CD4-positive, CD25-positive, alpha-beta regulatory T cell (primary cell): Measurements from ENCODE around the gene INTS6L. TPM values are rescaled to one million over a fixed set of nuclear protein-coding genes. Genes with fewer than 3 reads are reported as not detected.

Experiments used
- ATAC-seq, 2 donors: fragments of 150-1000 bp; cut with Tn5 transposase; one replicate each; pipeline ENCODE4 v1.10.0; 2021; ENCODE audit warnings: low read depth in 2 of 2, moderate number of reproducible peaks in 2 of 2, moderate library complexity in 1 of 2
- DNase-seq, 3 donors: peaks; one replicate each; pipeline versions ENCODE4 v3.0.0 to v3.0.0-alpha.2; 2012 to 2022; ENCODE audit warnings: mixed read lengths in 1 of 3
- H3K27ac ChIP-seq: one replicate; pipeline ENCODE4 v1.7.0; 2013; ENCODE audit warnings: mild to moderate bottlenecking, low read length; ENCODE audit not compliant: insufficient read depth, poor library complexity, severe bottlenecking
- H3K27me3 ChIP-seq: one replicate; pipeline ENCODE4 v1.7.0; 2013; ENCODE audit warnings: low read length; ENCODE audit not compliant: control insufficient read depth, insufficient read depth
- H3K36me3 ChIP-seq: one replicate; pipeline ENCODE4 v1.7.0; 2013; ENCODE audit warnings: mild to moderate bottlenecking, low read length, moderate library complexity; ENCODE audit not compliant: control insufficient read depth, insufficient read depth
- H3K4me1 ChIP-seq: 2 replicates; pipeline ENCODE4 v1.7.0; 2013; ENCODE audit warnings: mild to moderate bottlenecking, low read length; ENCODE audit not compliant: insufficient read depth, control insufficient read depth, poor library complexity, severe bottlenecking
- H3K4me3 ChIP-seq: one replicate; pipeline ENCODE4 v1.7.0; 2013; ENCODE audit warnings: low read depth, mild to moderate bottlenecking, low read length, moderate library complexity
- H3K9me3 ChIP-seq, 2 experiments: 1 replicate in 1 of 2; 2 replicates in 1 of 2; pipeline ENCODE4 v1.7.0; 2013; ENCODE audit warnings: low read length in 2 of 2, mild to moderate bottlenecking in 1 of 2, moderate library complexity in 1 of 2; ENCODE audit not compliant: control insufficient read depth in 2 of 2
- H3K27ac Mint-ChIP-seq, 3 donors: one replicate each; pipeline ENCODE4 v1.8.0; 2020 to 2022; ENCODE audit warnings: mild to moderate bottlenecking in 3 of 3, mixed read lengths in 3 of 3, moderate library complexity in 2 of 3
- H3K27me3 Mint-ChIP-seq: one replicate; pipeline ENCODE4 v1.8.0; 2022; ENCODE audit warnings: mild to moderate bottlenecking, mixed read lengths
- H3K36me3 Mint-ChIP-seq: one replicate; pipeline ENCODE4 v1.8.0; 2020; ENCODE audit warnings: mixed read lengths
- H3K4me1 Mint-ChIP-seq, 4 donors: one replicate each; pipeline ENCODE4 v1.8.0; 2020 to 2022; ENCODE audit warnings: mixed read lengths in 4 of 4, mild to moderate bottlenecking in 1 of 4
- H3K4me3 Mint-ChIP-seq, 4 donors: one replicate each; pipeline ENCODE4 v1.8.0; 2020 to 2022; ENCODE audit warnings: mild to moderate bottlenecking in 4 of 4, mixed read lengths in 4 of 4, moderate library complexity in 3 of 4
- H3K9me3 Mint-ChIP-seq, 7 donors: one replicate each; pipeline ENCODE4 v1.8.0; 2020 to 2022; ENCODE audit warnings: mixed read lengths in 7 of 7, mild to moderate bottlenecking in 3 of 7, moderate library complexity in 2 of 7
- polyA plus RNA-seq, 4 donors: library from polyadenylated mRNA; unstranded; fragments of 300-500 nt; fragmentation: Illumina TruSeq; gene quantifications; one replicate each; pipeline ENCODE4 v1.2.3, GENCODE V29; 2021
- total RNA-seq: library from RNA; stranded (reverse); gene quantifications from one replicate; pipeline ENCODE4 v1.2.3, GENCODE V29; 2022

The INTS6L gene
- total and polyA plus RNA-seq, 5 donors from 2014 or later, result 5.7 to 28.4 (median 6.0) TPM

- Mint-ChIP-seq H3K4me1 (peaks cover 8 to 31% (median 24%) of the 10 kb centered on the region in 4 donors), H3K4me3 (no peak overlapping the region), H3K36me3 (no peaks in the 10 kb centered on the region), H3K27ac (peak overlapping the region; percentile 5 to 79 (median 76)), H3K27me3 (no peaks in the 10 kb centered on the region), H3K9me3 (peaks cover 0 to 1% (median 0%) of the 10 kb centered on the region in 7 donors)
- Histone ChIP-seq H3K36me3 (peaks cover 17% of the 10 kb centered on the region), H3K27me3 (no peaks in the 10 kb centered on the region), H3K9me3 (no peaks in the 10 kb centered on the region), H3K4me1 (peaks cover 15% of the 10 kb centered on the region), H3K4me3 (no peak overlapping the region), H3K27ac (no peak overlapping the region)
- no peak for ATAC-seq
- DNase-seq, result no peak
These were observed 22.7 kb downstream of the INTS6L start for GRCh38 chrX:135543172-135543571.

- Mint-ChIP-seq H3K27ac (no peak overlapping the region), H3K4me1 (peaks cover 8 to 28% (median 23%) of the 10 kb centered on the region in 4 donors), H3K27me3 (no peaks in the 10 kb centered on the region), H3K9me3 (peaks cover 0 to 1% (median 0%) of the 10 kb centered on the region in 7 donors), H3K36me3 (no peaks in the 10 kb centered on the region), H3K4me3 (no peak overlapping the region)
- Histone ChIP-seq H3K27ac (peak overlapping the region; percentile 41), H3K4me1 (peaks cover 15% of the 10 kb centered on the region), H3K4me3 (peak overlapping the region; percentile 42), H3K36me3 (peaks cover 25% of the 10 kb centered on the region), H3K27me3 (no peaks in the 10 kb centered on the region), H3K9me3 (no peaks in the 10 kb centered on the region)
- DNase-seq (peak; percentile 6 to 45 (median 11)), ATAC-seq (no peak)
These were observed 23.5 kb downstream of the INTS6L start for GRCh38 chrX:135543924-135544323.

- peaks cover 1% of the 10 kb centered on the region for H3K36me3 Mint-ChIP-seq
- peak in 1 of 3 donors; percentile 26 for DNase-seq
- H3K27me3 ChIP-seq, result no peaks in the 10 kb centered on the region
- peak overlapping the region; percentile 42 for H3K4me3 ChIP-seq
- H3K36me3 ChIP-seq, result peaks cover 25% of the 10 kb centered on the region
- peaks cover 15% of the 10 kb centered on the region for H3K4me1 ChIP-seq
- peak overlapping the region; percentile 41 for H3K27ac ChIP-seq
- peak overlapping the region in 2 of 3 donors; percentile 16 to 22 for H3K27ac Mint-ChIP-seq
- peaks cover 0 to 1% (median 0%) of the 10 kb centered on the region in 7 donors for H3K9me3 Mint-ChIP-seq
- peaks cover 8 to 25% (median 22%) of the 10 kb centered on the region in 4 donors for H3K4me1 Mint-ChIP-seq
- peak in 1 of 2 donors; percentile 31 for ATAC-seq
- H3K4me3 Mint-ChIP-seq, result no peak overlapping the region
- no peaks in the 10 kb centered on the region for H3K27me3 Mint-ChIP-seq
- H3K9me3 ChIP-seq, result no peaks in the 10 kb centered on the region
These were observed 24.0 kb downstream of the INTS6L start for GRCh38 chrX:135544338-135544948.

GRCh38 chrX:135547767-135548166, 27.3 kb downstream of the INTS6L start:
- no peak for ATAC-seq
- H3K27ac Mint-ChIP-seq, result no peak overlapping the region
- H3K27ac ChIP-seq, result no peak overlapping the region
- peaks cover 8% of the 10 kb centered on the region for H3K36me3 Mint-ChIP-seq
- no peak for DNase-seq
- H3K4me1 ChIP-seq, result peaks cover 9% of the 10 kb centered on the region
- H3K4me3 Mint-ChIP-seq, result no peak overlapping the region
- no peak overlapping the region for H3K4me3 ChIP-seq
- H3K9me3 ChIP-seq, result no peaks in the 10 kb centered on the region
- peaks cover 0 to 1% (median 0%) of the 10 kb centered on the region in 7 donors for H3K9me3 Mint-ChIP-seq
- peaks cover 49% of the 10 kb centered on the region for H3K36me3 ChIP-seq
- no peaks in the 10 kb centered on the region for H3K27me3 ChIP-seq
- H3K27me3 Mint-ChIP-seq, result no peaks in the 10 kb centered on the region
- H3K4me1 Mint-ChIP-seq, result peaks cover 8 to 21% (median 16%) of the 10 kb centered on the region in 4 donors

- H3K36me3 Mint-ChIP-seq, result peaks cover 8% of the 10 kb centered on the region
- H3K27ac Mint-ChIP-seq, result no peak overlapping the region
- no peak for DNase-seq
- no peaks in the 10 kb centered on the region for H3K9me3 ChIP-seq
- ATAC-seq, result no peak
- H3K36me3 ChIP-seq, result peaks cover 49% of the 10 kb centered on the region
- no peak overlapping the region for H3K27ac ChIP-seq
- no peaks in the 10 kb centered on the region for H3K27me3 Mint-ChIP-seq
- H3K4me3 Mint-ChIP-seq, result no peak overlapping the region
- peaks cover 0 to 4% (median 3%) of the 10 kb centered on the region in 4 donors for H3K4me1 Mint-ChIP-seq
- no peaks in the 10 kb centered on the region for H3K27me3 ChIP-seq
- H3K9me3 Mint-ChIP-seq, result peaks cover 0 to under 1% (median 0%) of the 10 kb centered on the region in 7 donors
- H3K4me3 ChIP-seq, result no peak overlapping the region
- H3K4me1 ChIP-seq, result peaks cover under 1% of the 10 kb centered on the region
These were observed 29.1 kb downstream of the INTS6L start for GRCh38 chrX:135549519-135549918.

- H3K4me3 Mint-ChIP-seq, result no peak overlapping the region
- no peaks in the 10 kb centered on the region for H3K27me3 Mint-ChIP-seq
- H3K4me1 Mint-ChIP-seq, result no peaks in the 10 kb centered on the region
- no peak for ATAC-seq
- H3K27me3 ChIP-seq, result no peaks in the 10 kb centered on the region
- peaks cover 5% of the 10 kb centered on the region for H3K36me3 Mint-ChIP-seq
- no peak for DNase-seq
- H3K4me1 ChIP-seq, result no peaks in the 10 kb centered on the region
- no peak overlapping the region for H3K27ac ChIP-seq
- H3K36me3 ChIP-seq, result peaks cover 18% of the 10 kb centered on the region
- H3K9me3 ChIP-seq, result no peaks in the 10 kb centered on the region
- no peak overlapping the region for H3K4me3 ChIP-seq
- no peak overlapping the region for H3K27ac Mint-ChIP-seq
- H3K9me3 Mint-ChIP-seq, result no peaks in the 10 kb centered on the region
These were observed 35.6 kb downstream of the INTS6L start for GRCh38 chrX:135556055-135556454.

GRCh38 chrX:135557344-135557743, 36.9 kb downstream of the INTS6L start:
- H3K27ac Mint-ChIP-seq, result no peak overlapping the region
- H3K36me3 Mint-ChIP-seq, result peaks cover 4% of the 10 kb centered on the region

GRCh38 chrX:135572436-135572835, 52.0 kb downstream of the INTS6L start:
- no peak for ATAC-seq
- peak in 2 of 3 donors; percentile 3 to 17 for DNase-seq
- Histone ChIP-seq H3K4me3 (no peak overlapping the region), H3K4me1 (no peaks in the 10 kb centered on the region), H3K36me3 (peaks cover 32% of the 10 kb centered on the region), H3K27ac (no peak overlapping the region), H3K9me3 (no peaks in the 10 kb centered on the region), H3K27me3 (no peaks in the 10 kb centered on the region)
- no peaks in the 10 kb centered on the region for H3K36me3 Mint-ChIP-seq
- H3K27me3 Mint-ChIP-seq, result no peaks in the 10 kb centered on the region
- H3K27ac Mint-ChIP-seq, result no peak overlapping the region
- H3K4me3 Mint-ChIP-seq, result no peak overlapping the region
- peaks cover 0 to 5% (median 0%) of the 10 kb centered on the region in 4 donors for H3K4me1 Mint-ChIP-seq
- peaks cover 0 to 2% (median 0%) of the 10 kb centered on the region in 7 donors for H3K9me3 Mint-ChIP-seq

More at GRCh38 chrX:135557344-135557743, 36.9 kb downstream of the INTS6L start:
- Histone ChIP-seq H3K4me3 (no peak overlapping the region), H3K36me3 (peaks cover 7% of the 10 kb centered on the region), H3K27me3 (no peaks in the 10 kb centered on the region), H3K9me3 (no peaks in the 10 kb centered on the region), H3K27ac (no peak overlapping the region), H3K4me1 (no peaks in the 10 kb centered on the region)
- Mint-ChIP-seq H3K27me3 (no peaks in the 10 kb centered on the region), H3K4me1 (no peaks in the 10 kb centered on the region), H3K9me3 (no peaks in the 10 kb centered on the region), H3K4me3 (no peak overlapping the region)
- DNase-seq, result no peak
- ATAC-seq, result no peak
